CD14-positive monocyte (primary cell): ENCODE results near the gene HYAL1. TPM values are rescaled to one million over a fixed set of nuclear protein-coding genes. Genes with fewer than 3 reads are reported as not detected.

Experiments used
- DNase-seq, 3 donors: peaks; one replicate each; pipeline ENCODE4 v3.0.0-alpha.2; 2011 to 2022
- H2AFZ ChIP-seq: 2 replicates; pipeline ENCODE4 v1.6.0; 2012; ENCODE audit warnings: mild to moderate bottlenecking, low read depth, low read length, inconsistent platforms; ENCODE audit not compliant: insufficient read depth, poor library complexity, severe bottlenecking
- H3K27ac ChIP-seq, 2 donors: 1 replicate in 1 of 2; 2 replicates in 1 of 2; pipeline ENCODE4 v1.5.1; 2012 to 2013; ENCODE audit warnings: low read length in 2 of 2, control low read depth in 1 of 2, inconsistent platforms in 1 of 2, low read depth in 1 of 2, mild to moderate bottlenecking in 1 of 2
- H3K27me3 ChIP-seq, 2 donors: one replicate each; pipeline versions ENCODE4 v1.6.0 to v1.6.1; 2011 to 2013; ENCODE audit warnings: low read length in 2 of 2; ENCODE audit not compliant: control insufficient read depth in 2 of 2, insufficient read depth in 2 of 2
- H3K36me3 ChIP-seq, 2 donors: replicated peaks in 1 of 2; 1 replicate in 1 of 2; 2 replicates in 1 of 2; pipeline versions ENCODE4 v1.5.1 to v1.6.1; 2012 to 2013; ENCODE audit warnings: low read length in 2 of 2, control low read depth in 1 of 2, inconsistent platforms in 1 of 2, mild to moderate bottlenecking in 1 of 2; ENCODE audit not compliant: insufficient read depth in 2 of 2, control insufficient read depth in 1 of 2
- H3K4me1 ChIP-seq, 2 donors: 1 replicate in 1 of 2; 2 replicates in 1 of 2; pipeline versions ENCODE4 v1.5.1 to v1.6.1; 2012 to 2013; ENCODE audit warnings: low read length in 2 of 2, control low read depth in 1 of 2, inconsistent platforms in 1 of 2, mild to moderate bottlenecking in 1 of 2, moderate library complexity in 1 of 2; ENCODE audit not compliant: insufficient read depth in 2 of 2, control insufficient read depth in 1 of 2
- H3K4me2 ChIP-seq: replicated peaks from 2 replicates; pipeline ENCODE3; 2012; ENCODE audit warnings: low read length, moderate library complexity, mild to moderate bottlenecking; ENCODE audit not compliant: poor library complexity, severe bottlenecking; ENCODE audit errors: extremely low read depth
- H3K4me3 ChIP-seq, 3 experiments: fragments of 200-600 bp in 1 of 3; sonication (generic) in 1 of 3; replicated peaks in 1 of 3; 1 replicate in 2 of 3; 2 replicates in 1 of 3; pipeline ENCODE4 v1.5.1; 2011 to 2013; ENCODE audit warnings: low read length in 3 of 3, mild to moderate bottlenecking in 3 of 3, control low read depth in 2 of 3, low read depth in 2 of 3, inconsistent platforms in 1 of 3, moderate library complexity in 1 of 3
- H3K79me2 ChIP-seq: 2 replicates; pipeline ENCODE4 v1.6.0; 2012; ENCODE audit warnings: mild to moderate bottlenecking, control low read depth, inconsistent platforms, low read length, moderate library complexity; ENCODE audit not compliant: insufficient read depth
- H3K9ac ChIP-seq: 2 replicates; pipeline ENCODE4 v1.6.0; 2017; ENCODE audit warnings: low read length, mild to moderate bottlenecking; ENCODE audit not compliant: insufficient read depth, poor library complexity, severe bottlenecking
- H3K9me3 ChIP-seq, 2 donors: replicated peaks in 1 of 2; 1 replicate in 1 of 2; 2 replicates in 1 of 2; pipeline versions ENCODE4 v1.5.1 to v1.6.1; 2012 to 2013; ENCODE audit warnings: low read length in 2 of 2, control low read depth in 1 of 2; ENCODE audit not compliant: control insufficient read depth in 1 of 2, insufficient read depth in 1 of 2
- H4K20me1 ChIP-seq: 2 replicates; pipeline ENCODE4 v1.6.0; 2012; ENCODE audit warnings: mild to moderate bottlenecking, low read length, control low read depth, moderate library complexity; ENCODE audit not compliant: insufficient read depth
- H3K27ac Mint-ChIP-seq, 7 donors: one replicate each; pipeline ENCODE4 v1.8.0; 2020; ENCODE audit warnings: mild to moderate bottlenecking in 7 of 7, mixed read lengths in 7 of 7, moderate library complexity in 6 of 7, inconsistent platforms in 2 of 7
- H3K27me3 Mint-ChIP-seq, 3 donors: one replicate each; pipeline ENCODE4 v1.8.0; 2021 to 2022; ENCODE audit warnings: low read depth in 3 of 3, mild to moderate bottlenecking in 3 of 3, mixed read lengths in 3 of 3, moderate library complexity in 3 of 3, inconsistent platforms in 1 of 3
- H3K36me3 Mint-ChIP-seq, 2 donors: one replicate each; pipeline ENCODE4 v1.8.0; 2020; ENCODE audit warnings: mixed read lengths in 2 of 2, inconsistent platforms in 1 of 2, mild to moderate bottlenecking in 1 of 2
- H3K4me1 Mint-ChIP-seq: one replicate; pipeline ENCODE4 v1.8.0; 2020; ENCODE audit warnings: mild to moderate bottlenecking, mixed read lengths
- H3K4me3 Mint-ChIP-seq, 2 donors: one replicate each; pipeline ENCODE4 v1.8.0; 2020; ENCODE audit warnings: mild to moderate bottlenecking in 2 of 2, mixed read lengths in 2 of 2, moderate library complexity in 1 of 2
- H3K9me3 Mint-ChIP-seq, 7 donors: one replicate each; pipeline ENCODE4 v1.8.0; 2020 to 2022; ENCODE audit warnings: mixed read lengths in 7 of 7, mild to moderate bottlenecking in 6 of 7, moderate library complexity in 6 of 7, inconsistent platforms in 2 of 7
- WGBS: methylation state at CpG from one replicate; pipeline ENCODE4 v1.1.5; 2013; ENCODE audit warnings: missing lambda C conversion rate; ENCODE audit not compliant: insufficient coverage; 5-methylcytosine and 5-hydroxymethylcytosine counted together
- intact Hi-C, 2 donors: fragments of 100-400 bp; cut with micrococcal nuclease; formaldehyde crosslinking; loops; one replicate each; pipeline versions ENCODE4 v1.15.0 to v1.15.1; 2023
- polyA plus RNA-seq, 3 donors: library from polyadenylated mRNA; depleted of rRNA in 1 of 3; unstranded in 2 of 3; stranded (reverse) in 1 of 3; fragments of 300-500 nt in 2 of 3; fragments of >200 nt in 1 of 3; fragmentation: Illumina TruSeq in 2 of 3; gene quantifications; 1 replicate in 2 of 3; 2 replicates in 1 of 3; pipeline ENCODE4 v1.2.3, GENCODE V29; 2012 to 2021
- TF ChIP-seq, protein P1 (sequence below): fragments of 200-600 bp; IDR thresholded peaks from one replicate; pipeline ENCODE4 v1.8.0; 2022; ENCODE audit warnings: antibody characterized with exemption, mild to moderate bottlenecking

The HYAL1 gene
- polyA plus RNA-seq, 3 donors = 0.57 TPM; not detected in 2

DNA sequence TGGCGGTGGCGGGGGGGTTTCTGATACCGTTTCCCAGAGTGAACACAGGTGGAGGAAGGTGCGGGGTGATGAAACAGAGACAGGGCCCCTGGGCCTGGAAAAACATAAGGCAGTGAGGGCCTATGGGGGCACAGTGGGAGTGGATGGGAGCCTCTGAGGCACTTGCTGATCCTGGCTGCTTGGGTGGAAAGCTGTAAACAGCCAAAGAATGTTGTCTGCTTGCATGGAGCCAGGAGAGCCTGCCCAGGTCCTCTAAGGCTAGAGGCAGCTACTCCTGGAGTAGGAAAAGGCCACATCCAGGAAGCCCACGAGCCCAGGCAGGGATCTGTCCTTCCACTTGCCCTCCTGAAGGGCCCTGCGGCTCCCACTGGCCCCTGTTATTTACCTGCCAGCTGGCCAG is 37.4 kb downstream of the HYAL1 start:
- Histone ChIP-seq H4K20me1 (peaks cover 22% of the 10 kb centered on the region), H3K36me3 (no peaks in the 10 kb centered on the region), H3K79me2 (no peaks in the 10 kb centered on the region), H3K9me3 (no peaks in the 10 kb centered on the region), H3K4me1 (peaks cover 0 to under 1% of the 10 kb centered on the region in 2 donors), H3K4me2 (no peak overlapping the region), H3K9ac (no peak overlapping the region), H3K4me3 (no peak overlapping the region), H3K27me3 (peaks cover 0 to 22% of the 10 kb centered on the region in 2 donors), H2AFZ (no peak overlapping the region), H3K27ac (no peak overlapping the region)
- DNase-seq = no peak
- H3K27me3 Mint-ChIP-seq = peaks cover 31 to 40% (median 37%) of the 10 kb centered on the region in 3 donors
- no peaks in the 10 kb centered on the region for H3K9me3 Mint-ChIP-seq
- TF ChIP-seq, protein P1, sequence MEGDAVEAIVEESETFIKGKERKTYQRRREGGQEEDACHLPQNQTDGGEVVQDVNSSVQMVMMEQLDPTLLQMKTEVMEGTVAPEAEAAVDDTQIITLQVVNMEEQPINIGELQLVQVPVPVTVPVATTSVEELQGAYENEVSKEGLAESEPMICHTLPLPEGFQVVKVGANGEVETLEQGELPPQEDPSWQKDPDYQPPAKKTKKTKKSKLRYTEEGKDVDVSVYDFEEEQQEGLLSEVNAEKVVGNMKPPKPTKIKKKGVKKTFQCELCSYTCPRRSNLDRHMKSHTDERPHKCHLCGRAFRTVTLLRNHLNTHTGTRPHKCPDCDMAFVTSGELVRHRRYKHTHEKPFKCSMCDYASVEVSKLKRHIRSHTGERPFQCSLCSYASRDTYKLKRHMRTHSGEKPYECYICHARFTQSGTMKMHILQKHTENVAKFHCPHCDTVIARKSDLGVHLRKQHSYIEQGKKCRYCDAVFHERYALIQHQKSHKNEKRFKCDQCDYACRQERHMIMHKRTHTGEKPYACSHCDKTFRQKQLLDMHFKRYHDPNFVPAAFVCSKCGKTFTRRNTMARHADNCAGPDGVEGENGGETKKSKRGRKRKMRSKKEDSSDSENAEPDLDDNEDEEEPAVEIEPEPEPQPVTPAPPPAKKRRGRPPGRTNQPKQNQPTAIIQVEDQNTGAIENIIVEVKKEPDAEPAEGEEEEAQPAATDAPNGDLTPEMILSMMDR = no peak
- intact Hi-C loops = no loop called here
- peak overlapping the region in 1 of 2 donors; percentile 9 for H3K4me3 Mint-ChIP-seq
- 93% methylated on average over 6 of the region's 6 CpGs for WGBS
- H3K4me1 Mint-ChIP-seq = peaks cover 3% of the 10 kb centered on the region
- peaks cover 2% of the 10 kb centered on the region in 2 donors for H3K36me3 Mint-ChIP-seq
- no peak overlapping the region for H3K27ac Mint-ChIP-seq

DNA sequence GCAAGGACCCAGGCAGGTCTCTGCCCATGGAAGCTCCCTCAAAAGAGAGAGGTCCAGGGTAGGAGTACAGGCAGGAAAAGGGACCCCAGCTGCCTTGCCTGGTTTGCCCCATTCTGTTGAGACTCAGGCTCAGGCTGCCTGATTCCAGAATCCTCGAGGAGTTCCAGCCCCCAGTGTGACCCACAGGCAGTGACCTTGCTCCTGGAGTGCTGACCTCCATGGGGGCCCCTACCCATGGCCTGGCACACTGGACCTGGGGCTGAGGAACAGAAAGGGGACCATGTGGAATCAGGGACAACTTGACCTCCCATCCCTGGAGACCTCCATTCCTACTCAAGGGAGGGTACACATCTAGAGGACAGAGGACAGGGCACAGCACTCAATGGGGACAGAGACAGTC is 37.8 kb downstream of the HYAL1 start:
- H3K4me3 ChIP-seq = no peak overlapping the region
- peaks cover 0 to 22% of the 10 kb centered on the region in 2 donors for H3K27me3 ChIP-seq
- WGBS = 83% methylated on average over 1 of the region's 1 CpG
- H3K4me2 ChIP-seq = no peak overlapping the region
- H3K4me1 Mint-ChIP-seq = peaks cover 3% of the 10 kb centered on the region
- peaks cover 2 to 5% of the 10 kb centered on the region in 2 donors for H3K4me1 ChIP-seq
- H3K9me3 Mint-ChIP-seq = no peaks in the 10 kb centered on the region
- TF ChIP-seq, protein P1 = no peak
- peaks cover 31 to 40% (median 36%) of the 10 kb centered on the region in 3 donors for H3K27me3 Mint-ChIP-seq
- H3K4me3 Mint-ChIP-seq = no peak overlapping the region
- peaks cover 26% of the 10 kb centered on the region for H4K20me1 ChIP-seq
- H3K27ac ChIP-seq = no peak overlapping the region
- no peak overlapping the region for H2AFZ ChIP-seq
- H3K36me3 Mint-ChIP-seq = peaks cover 2% of the 10 kb centered on the region in 2 donors
- H3K9me3 ChIP-seq = no peaks in the 10 kb centered on the region
- no peaks in the 10 kb centered on the region for H3K36me3 ChIP-seq
- no peak overlapping the region for H3K9ac ChIP-seq
- H3K27ac Mint-ChIP-seq = no peak overlapping the region
- intact Hi-C loops = no loop called here
- H3K79me2 ChIP-seq = no peaks in the 10 kb centered on the region
- DNase-seq = no peak
